C4-2B (cell line): Measurements from ENCODE around the gene LMO7.

Source experiments
- CTCF ChIP-seq: fragments of 450-650 bp; conservative IDR thresholded peaks from 2 replicates; pipeline ENCODE4 v1.5.1; 2017; ENCODE audit warnings: mild to moderate bottlenecking
- ZFX ChIP-seq: fragments of 450-650 bp; IDR thresholded peaks from 2 replicates; pipeline ENCODE4 v1.6.1; 2017

- TF ChIP-seq CTCF (no peak), ZFX (no peak)
Measured at GRCh38 chr13:75770164-75770563, 134.0 kb downstream of the LMO7 start.
